CD14-positive monocyte (primary cell): ENCODE results near the gene RPEL1. TPM values are rescaled to one million over a fixed set of nuclear protein-coding genes. Genes with fewer than 3 reads are reported as not detected.

Experiments used
- DNase-seq, 3 donors: peaks; one replicate each; pipeline ENCODE4 v3.0.0-alpha.2; 2011 to 2022
- H2AFZ ChIP-seq: 2 replicates; pipeline ENCODE4 v1.6.0; 2012; ENCODE audit warnings: mild to moderate bottlenecking, low read depth, low read length, inconsistent platforms; ENCODE audit not compliant: insufficient read depth, poor library complexity, severe bottlenecking
- H3K27ac ChIP-seq, 2 donors: 1 replicate in 1 of 2; 2 replicates in 1 of 2; pipeline ENCODE4 v1.5.1; 2012 to 2013; ENCODE audit warnings: low read length in 2 of 2, control low read depth in 1 of 2, inconsistent platforms in 1 of 2, low read depth in 1 of 2, mild to moderate bottlenecking in 1 of 2
- H3K27me3 ChIP-seq, 2 donors: one replicate each; pipeline versions ENCODE4 v1.6.0 to v1.6.1; 2011 to 2013; ENCODE audit warnings: low read length in 2 of 2; ENCODE audit not compliant: control insufficient read depth in 2 of 2, insufficient read depth in 2 of 2
- H3K36me3 ChIP-seq, 2 donors: replicated peaks in 1 of 2; 1 replicate in 1 of 2; 2 replicates in 1 of 2; pipeline versions ENCODE4 v1.5.1 to v1.6.1; 2012 to 2013; ENCODE audit warnings: low read length in 2 of 2, control low read depth in 1 of 2, inconsistent platforms in 1 of 2, mild to moderate bottlenecking in 1 of 2; ENCODE audit not compliant: insufficient read depth in 2 of 2, control insufficient read depth in 1 of 2
- H3K4me1 ChIP-seq, 2 donors: 1 replicate in 1 of 2; 2 replicates in 1 of 2; pipeline versions ENCODE4 v1.5.1 to v1.6.1; 2012 to 2013; ENCODE audit warnings: low read length in 2 of 2, control low read depth in 1 of 2, inconsistent platforms in 1 of 2, mild to moderate bottlenecking in 1 of 2, moderate library complexity in 1 of 2; ENCODE audit not compliant: insufficient read depth in 2 of 2, control insufficient read depth in 1 of 2
- H3K4me2 ChIP-seq: replicated peaks from 2 replicates; pipeline ENCODE3; 2012; ENCODE audit warnings: low read length, moderate library complexity, mild to moderate bottlenecking; ENCODE audit not compliant: poor library complexity, severe bottlenecking; ENCODE audit errors: extremely low read depth
- H3K4me3 ChIP-seq, 3 experiments: fragments of 200-600 bp in 1 of 3; sonication (generic) in 1 of 3; replicated peaks in 1 of 3; 1 replicate in 2 of 3; 2 replicates in 1 of 3; pipeline ENCODE4 v1.5.1; 2011 to 2013; ENCODE audit warnings: low read length in 3 of 3, mild to moderate bottlenecking in 3 of 3, control low read depth in 2 of 3, low read depth in 2 of 3, inconsistent platforms in 1 of 3, moderate library complexity in 1 of 3
- H3K79me2 ChIP-seq: 2 replicates; pipeline ENCODE4 v1.6.0; 2012; ENCODE audit warnings: mild to moderate bottlenecking, control low read depth, inconsistent platforms, low read length, moderate library complexity; ENCODE audit not compliant: insufficient read depth
- H3K9ac ChIP-seq: 2 replicates; pipeline ENCODE4 v1.6.0; 2017; ENCODE audit warnings: low read length, mild to moderate bottlenecking; ENCODE audit not compliant: insufficient read depth, poor library complexity, severe bottlenecking
- H3K9me3 ChIP-seq, 2 donors: replicated peaks in 1 of 2; 1 replicate in 1 of 2; 2 replicates in 1 of 2; pipeline versions ENCODE4 v1.5.1 to v1.6.1; 2012 to 2013; ENCODE audit warnings: low read length in 2 of 2, control low read depth in 1 of 2; ENCODE audit not compliant: control insufficient read depth in 1 of 2, insufficient read depth in 1 of 2
- H4K20me1 ChIP-seq: 2 replicates; pipeline ENCODE4 v1.6.0; 2012; ENCODE audit warnings: mild to moderate bottlenecking, low read length, control low read depth, moderate library complexity; ENCODE audit not compliant: insufficient read depth
- H3K27ac Mint-ChIP-seq, 7 donors: one replicate each; pipeline ENCODE4 v1.8.0; 2020; ENCODE audit warnings: mild to moderate bottlenecking in 7 of 7, mixed read lengths in 7 of 7, moderate library complexity in 6 of 7, inconsistent platforms in 2 of 7
- H3K27me3 Mint-ChIP-seq, 3 donors: one replicate each; pipeline ENCODE4 v1.8.0; 2021 to 2022; ENCODE audit warnings: low read depth in 3 of 3, mild to moderate bottlenecking in 3 of 3, mixed read lengths in 3 of 3, moderate library complexity in 3 of 3, inconsistent platforms in 1 of 3
- H3K36me3 Mint-ChIP-seq, 2 donors: one replicate each; pipeline ENCODE4 v1.8.0; 2020; ENCODE audit warnings: mixed read lengths in 2 of 2, inconsistent platforms in 1 of 2, mild to moderate bottlenecking in 1 of 2
- H3K4me1 Mint-ChIP-seq: one replicate; pipeline ENCODE4 v1.8.0; 2020; ENCODE audit warnings: mild to moderate bottlenecking, mixed read lengths
- H3K4me3 Mint-ChIP-seq, 2 donors: one replicate each; pipeline ENCODE4 v1.8.0; 2020; ENCODE audit warnings: mild to moderate bottlenecking in 2 of 2, mixed read lengths in 2 of 2, moderate library complexity in 1 of 2
- H3K9me3 Mint-ChIP-seq, 7 donors: one replicate each; pipeline ENCODE4 v1.8.0; 2020 to 2022; ENCODE audit warnings: mixed read lengths in 7 of 7, mild to moderate bottlenecking in 6 of 7, moderate library complexity in 6 of 7, inconsistent platforms in 2 of 7
- CTCF ChIP-seq: fragments of 200-600 bp; IDR thresholded peaks from one replicate; pipeline ENCODE4 v1.8.0; 2022; ENCODE audit warnings: antibody characterized with exemption, mild to moderate bottlenecking
- WGBS: methylation state at CpG from one replicate; pipeline ENCODE4 v1.1.5; 2013; ENCODE audit warnings: missing lambda C conversion rate; ENCODE audit not compliant: insufficient coverage; 5-methylcytosine and 5-hydroxymethylcytosine counted together
- intact Hi-C, 2 donors: fragments of 100-400 bp; cut with micrococcal nuclease; formaldehyde crosslinking; loops; one replicate each; pipeline versions ENCODE4 v1.15.0 to v1.15.1; 2023
- polyA plus RNA-seq, 3 donors: library from polyadenylated mRNA; depleted of rRNA in 1 of 3; unstranded in 2 of 3; stranded (reverse) in 1 of 3; fragments of 300-500 nt in 2 of 3; fragments of >200 nt in 1 of 3; fragmentation: Illumina TruSeq in 2 of 3; gene quantifications; 1 replicate in 2 of 3; 2 replicates in 1 of 3; pipeline ENCODE4 v1.2.3, GENCODE V29; 2012 to 2021

RPEL1 gene
- polyA plus RNA-seq, 3 donors: not detected

GRCh38 chr10:103198648-103199047 lies 47.0 kb upstream of the RPEL1 start:
- TF ChIP-seq CTCF: no peak
- Mint-ChIP-seq H3K4me3 (no peak overlapping the region), H3K9me3 (peaks cover 0 to 2% (median 0%) of the 10 kb centered on the region in 7 donors), H3K27me3 (no peaks in the 10 kb centered on the region), H3K4me1 (peaks cover 77% of the 10 kb centered on the region), H3K36me3 (no peaks in the 10 kb centered on the region), H3K27ac (peak overlapping the region; percentile 87 to 95 (median 94))
- no peak for DNase-seq
- peaks cover 35% of the 10 kb centered on the region for H3K79me2 ChIP-seq
- peaks cover 76 to 88% of the 10 kb centered on the region in 2 donors for H3K4me1 ChIP-seq
- H3K4me3 ChIP-seq: peak overlapping the region in 1 of 3 experiments; percentile 68
- H3K9ac ChIP-seq: no peak overlapping the region
- intact Hi-C loops: no loop called here
- peak overlapping the region; percentile 67 to 96 for H3K27ac ChIP-seq
- H3K27me3 ChIP-seq: no peaks in the 10 kb centered on the region
- H4K20me1 ChIP-seq: peaks cover 2% of the 10 kb centered on the region
- no peaks in the 10 kb centered on the region for H3K36me3 ChIP-seq
- WGBS: no CpG with 5 or more reads among the region's 8 CpGs
- no peaks in the 10 kb centered on the region for H3K9me3 ChIP-seq
- peak overlapping the region; percentile 77 for H3K4me2 ChIP-seq
- no peak overlapping the region for H2AFZ ChIP-seq

- TF ChIP-seq CTCF: no peak
- Mint-ChIP-seq H3K4me1 (peaks cover 71% of the 10 kb centered on the region), H3K4me3 (peak overlapping the region in 1 of 2 donors; percentile 15), H3K9me3 (peaks cover 0 to 2% (median 0%) of the 10 kb centered on the region in 7 donors), H3K27me3 (no peaks in the 10 kb centered on the region), H3K27ac (peak overlapping the region; percentile 87 to 95 (median 94)), H3K36me3 (no peaks in the 10 kb centered on the region)
- Histone ChIP-seq H4K20me1 (no peaks in the 10 kb centered on the region), H3K27me3 (no peaks in the 10 kb centered on the region), H3K36me3 (no peaks in the 10 kb centered on the region), H2AFZ (no peak overlapping the region), H3K4me1 (peaks cover 68 to 79% of the 10 kb centered on the region in 2 donors), H3K9me3 (no peaks in the 10 kb centered on the region), H3K79me2 (peaks cover 26% of the 10 kb centered on the region), H3K4me3 (peak overlapping the region in 1 of 3 experiments; percentile 28), H3K9ac (no peak overlapping the region), H3K27ac (peak overlapping the region; percentile 67 to 96), H3K4me2 (peak overlapping the region; percentile 42)
- intact Hi-C loops: no loop called here
- WGBS: no CpG with 5 or more reads among the region's 1 CpG
- peak; percentile 67 to 83 (median 68) for DNase-seq
Measured at GRCh38 chr10:103199488-103199887, 46.2 kb upstream of the RPEL1 start.
